AG08395 (cell line): ENCODE results near the gene TEX29.

Experiments
- DNase-seq: peaks from one replicate; pipeline ENCODE4 v3.0.0; 2012; ENCODE audit warnings: mixed read lengths, low spot score

TEX29 gene

GRCh38 chr13:111339366-111340143, 19.1 kb downstream of the TEX29 start:
- no peak for DNase-seq

GRCh38 chr13:111341886-111342285, 21.4 kb downstream of the TEX29 start:
- no peak for DNase-seq

GRCh38 chr13:111342721-111343120, 22.3 kb downstream of the TEX29 start:
- DNase-seq, result no peak

GRCh38 chr13:111343186-111343805, 22.9 kb downstream of the TEX29 start:
- no peak for DNase-seq

- DNase-seq, result peak; percentile 38
These were observed 24.2 kb downstream of the TEX29 start for GRCh38 chr13:111344471-111345191.

- DNase-seq, result no peak
These were observed 25.2 kb downstream of the TEX29 start for GRCh38 chr13:111345682-111346081.

GRCh38 chr13:111346101-111346680, 25.7 kb downstream of the TEX29 start:
- DNase-seq, result no peak

- DNase-seq, result no peak
These were observed 27.0 kb downstream of the TEX29 start for GRCh38 chr13:111347438-111347837.

GRCh38 chr13:111353508-111353907, 33.1 kb downstream of the TEX29 start:
- no peak for DNase-seq

- no peak for DNase-seq
These were observed 34.3 kb downstream of the TEX29 start for GRCh38 chr13:111354789-111355188.

- no peak for DNase-seq
These were observed 36.4 kb downstream of the TEX29 start for GRCh38 chr13:111356795-111357194.

- DNase-seq, result peak; percentile 50
These were observed 38.9 kb downstream of the TEX29 start for GRCh38 chr13:111359237-111359915.

GRCh38 chr13:111359930-111360329, 39.5 kb downstream of the TEX29 start:
- no peak for DNase-seq

- DNase-seq, result no peak
These were observed 40.0 kb downstream of the TEX29 start for GRCh38 chr13:111360452-111360851.

GRCh38 chr13:111361046-111361872, 40.8 kb downstream of the TEX29 start:
- no peak for DNase-seq

- DNase-seq, result no peak
These were observed 41.6 kb downstream of the TEX29 start for GRCh38 chr13:111361873-111362648.

GRCh38 chr13:111363121-111363520, 42.7 kb downstream of the TEX29 start:
- DNase-seq, result no peak

GRCh38 chr13:111363591-111363990, 43.1 kb downstream of the TEX29 start:
- no peak for DNase-seq

GRCh38 chr13:111365149-111366005, 44.9 kb downstream of the TEX29 start:
- DNase-seq, result no peak
